ENCODE measurements around the gene TMEM187.

The TMEM187 gene

DNA sequence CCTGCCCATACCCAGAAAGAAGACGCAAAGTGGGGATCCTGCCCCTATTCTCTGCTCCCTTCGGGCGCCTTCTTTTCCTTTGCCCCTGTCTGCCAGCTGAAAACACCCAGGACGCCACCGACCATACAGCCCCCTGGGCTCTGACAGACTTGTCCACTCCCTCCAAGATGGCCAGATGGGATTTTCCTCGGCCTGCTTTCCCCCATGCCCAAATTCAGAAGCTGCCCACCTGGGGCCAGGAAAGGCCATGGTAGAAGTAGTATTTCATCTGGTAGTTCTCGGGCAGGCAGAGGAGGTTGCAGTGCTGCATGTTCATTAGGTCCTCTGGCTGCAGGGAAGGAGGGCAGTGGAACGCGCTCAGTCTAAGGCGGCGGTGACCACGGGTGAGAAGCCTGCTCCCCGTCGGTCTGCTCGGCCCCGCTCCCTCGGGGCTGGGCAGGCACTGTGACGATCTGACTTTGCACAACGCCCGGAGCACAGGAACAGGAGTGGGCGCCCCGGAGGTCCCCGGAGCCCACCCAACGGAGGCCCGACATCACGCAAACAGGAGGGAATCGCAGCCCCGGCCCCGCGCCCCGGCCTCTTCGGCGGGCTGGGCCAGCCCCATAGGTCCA lies 38.3 kb upstream of the TMEM187 start:
- TF ChIP-seq POU2F2 (IDR thresholded peaks at IDR 0.05; ENCODE audit: low read depth, low read length) (no peak), PAX5 (IDR thresholded peaks at IDR 0.05; ENCODE audit: insufficient read depth, low read length, severe bottlenecking) (no peak), POLR2AphosphoS5 (IDR thresholded peaks at IDR 0.05; ENCODE audit: low read depth, low read length) (no peak), SPI1 (IDR thresholded peaks at IDR 0.05; ENCODE audit: low read depth, low read length) (no peak), POLR2A (IDR thresholded peaks at IDR 0.05; ENCODE audit: low read depth, low read length) (no peak), TAF1 (IDR thresholded peaks at IDR 0.05; ENCODE audit: low read depth, low read length) (no peak)
- FAIRE-seq (peak; percentile 82), DNase-seq (ENCODE audit: insufficient read length, low spot score) (no peak)

DNA sequence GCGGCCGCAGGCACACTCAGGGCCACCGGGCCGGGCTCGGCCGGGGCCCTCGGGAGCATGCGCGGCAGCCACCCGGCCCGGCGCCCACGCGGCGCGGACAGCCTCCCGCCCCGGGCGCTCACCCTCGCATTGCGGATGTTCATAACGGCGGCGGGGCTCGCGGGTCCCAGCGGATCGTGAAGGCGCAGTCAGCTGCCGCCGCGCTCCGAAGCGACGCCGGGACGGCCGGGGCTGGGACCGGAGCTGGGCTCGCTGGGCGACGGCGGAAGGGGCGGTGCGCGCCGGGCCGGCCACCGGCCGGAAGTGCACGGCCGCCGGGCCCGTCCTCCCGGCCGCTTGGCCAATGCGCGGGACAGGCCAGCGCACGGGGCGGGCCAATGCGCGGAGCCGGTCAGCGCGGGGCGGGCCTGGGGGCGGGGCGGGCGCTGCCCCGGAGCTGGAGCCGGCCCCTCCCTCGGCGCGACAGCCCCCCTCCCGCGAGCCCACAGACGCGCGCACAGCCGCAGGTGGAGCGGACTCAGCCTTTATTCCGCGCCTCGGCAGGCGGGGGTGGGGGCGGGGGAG lies 37.7 kb upstream of the TMEM187 start, which contains the start of gene NAA10:
NAA10 (minus strand) TSS at position 276 of the 564 bp plus-strand sequence; CDS start at position 143, 133 bp downstream.
- FAIRE-seq: peak; percentile 98

DNA sequence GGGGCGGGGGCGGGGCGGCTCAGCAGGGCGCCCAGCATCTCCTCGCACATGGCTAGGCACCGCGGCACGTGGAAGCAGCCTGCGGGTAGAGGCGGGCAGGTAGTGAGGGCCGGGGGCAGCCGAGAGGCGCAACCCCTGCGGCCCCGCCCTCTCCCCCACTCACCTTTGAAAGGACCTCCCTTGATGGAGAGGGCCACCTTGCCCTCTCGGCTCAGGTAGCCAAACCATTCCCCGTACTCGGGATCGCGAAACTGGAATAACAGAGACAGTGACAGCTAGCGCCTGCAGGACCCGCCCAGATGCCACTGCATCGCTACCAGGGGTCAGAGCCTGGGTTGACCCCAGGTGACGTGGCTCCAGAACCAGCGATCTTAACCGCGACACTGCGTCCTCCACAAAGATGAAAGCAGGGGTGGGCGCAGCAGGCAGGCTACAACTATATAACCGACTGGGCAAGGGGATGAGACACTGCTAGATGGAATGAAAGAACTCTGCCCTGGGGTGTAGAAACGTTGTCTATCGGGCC lies 37.2 kb upstream of the TMEM187 start:
- TF ChIP-seq TAF1 (IDR thresholded peaks at IDR 0.05; ENCODE audit: low read depth, low read length): no peak
- no peak for TF ChIP-seq PAX5 (IDR thresholded peaks at IDR 0.05; ENCODE audit: insufficient read depth, low read length, severe bottlenecking)
- no peak for TF ChIP-seq POU2F2 (IDR thresholded peaks at IDR 0.05; ENCODE audit: low read depth, low read length)
- no peak for TF ChIP-seq POLR2A (IDR thresholded peaks at IDR 0.05; ENCODE audit: low read depth, low read length)
- TF ChIP-seq POLR2AphosphoS5 (IDR thresholded peaks at IDR 0.05; ENCODE audit: low read depth, low read length): no peak
- no peak for TF ChIP-seq SPI1 (IDR thresholded peaks at IDR 0.05; ENCODE audit: low read depth, low read length)
- FAIRE-seq (peak; percentile 81), DNase-seq (ENCODE audit: insufficient read length, low spot score) (no peak)

More for the DNA sequence above, 37.7 kb upstream of the TMEM187 start, which contains the start of gene NAA10:
- peak; percentile 82 for DNase-seq (ENCODE audit: insufficient read length, low spot score)
- TF ChIP-seq POLR2A (IDR thresholded peaks at IDR 0.05; ENCODE audit: low read depth, low read length): no peak
- no peak for TF ChIP-seq SPI1 (IDR thresholded peaks at IDR 0.05; ENCODE audit: low read depth, low read length)
- TF ChIP-seq TAF1 (IDR thresholded peaks at IDR 0.05; ENCODE audit: low read depth, low read length): no peak
- TF ChIP-seq POLR2AphosphoS5 (IDR thresholded peaks at IDR 0.05; ENCODE audit: low read depth, low read length): no peak
- no peak for TF ChIP-seq PAX5 (IDR thresholded peaks at IDR 0.05; ENCODE audit: insufficient read depth, low read length, severe bottlenecking)
- TF ChIP-seq POU2F2 (IDR thresholded peaks at IDR 0.05; ENCODE audit: low read depth, low read length): no peak

DNA sequence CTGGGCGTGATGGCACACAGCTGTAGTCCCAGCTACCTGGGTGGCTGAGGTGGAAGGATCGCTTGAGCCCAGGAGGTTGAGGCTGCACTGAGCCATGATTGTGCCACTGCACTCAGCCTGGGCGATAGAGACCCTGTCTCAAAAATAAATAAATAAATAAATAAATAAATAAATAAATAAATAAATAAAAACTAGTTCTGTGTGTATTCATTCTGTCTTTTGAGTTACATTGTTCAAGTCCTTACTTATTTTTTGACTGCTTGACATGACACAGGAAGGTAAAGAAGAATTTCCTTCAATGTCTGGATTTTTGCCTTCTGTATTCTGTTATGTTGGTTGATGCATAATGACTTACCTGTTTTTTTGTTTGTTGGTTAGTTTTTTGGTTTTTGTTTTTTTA lies 35.5 kb upstream of the TMEM187 start:
- FAIRE-seq (no peak), DNase-seq (ENCODE audit: insufficient read length, low spot score) (no peak)
- TF ChIP-seq TAF1 (IDR thresholded peaks at IDR 0.05; ENCODE audit: low read depth, low read length) (no peak), POLR2A (IDR thresholded peaks at IDR 0.05; ENCODE audit: low read depth, low read length) (no peak), PAX5 (IDR thresholded peaks at IDR 0.05; ENCODE audit: insufficient read depth, low read length, severe bottlenecking) (no peak), POLR2AphosphoS5 (IDR thresholded peaks at IDR 0.05; ENCODE audit: low read depth, low read length) (no peak), POU2F2 (IDR thresholded peaks at IDR 0.05; ENCODE audit: low read depth, low read length) (no peak), SPI1 (IDR thresholded peaks at IDR 0.05; ENCODE audit: low read depth, low read length) (no peak)

DNA sequence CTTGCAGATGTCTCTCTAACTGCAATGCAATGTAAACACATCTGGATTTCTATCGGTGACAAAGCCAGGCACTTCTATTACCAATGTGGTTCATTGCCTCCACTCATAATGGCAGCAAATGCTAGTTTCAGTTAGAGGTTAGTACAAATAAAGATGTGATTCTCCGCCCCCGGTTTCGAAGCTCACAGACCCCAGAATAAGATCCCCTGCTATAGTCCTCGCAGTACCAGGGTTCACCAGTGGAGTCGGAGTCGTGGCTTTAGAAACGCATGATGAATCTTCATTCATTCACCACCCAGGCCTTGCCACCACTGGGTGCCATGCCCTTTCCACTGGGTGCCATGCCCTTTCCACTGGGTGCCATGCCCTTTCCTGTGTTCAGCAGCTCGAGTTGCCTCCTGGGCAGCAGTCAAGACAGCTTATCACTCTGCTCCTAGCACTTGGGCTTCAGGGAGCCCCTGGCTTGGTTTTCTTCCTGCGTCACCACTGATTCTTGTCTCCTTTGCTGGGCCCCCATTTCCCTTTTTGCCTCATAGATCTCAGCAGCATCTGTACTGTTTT lies 34.2 kb upstream of the TMEM187 start:
- FAIRE-seq (no peak), DNase-seq (ENCODE audit: insufficient read length, low spot score) (no peak)
- no peak for TF ChIP-seq POLR2A (IDR thresholded peaks at IDR 0.05; ENCODE audit: low read depth, low read length)
- no peak for TF ChIP-seq TAF1 (IDR thresholded peaks at IDR 0.05; ENCODE audit: low read depth, low read length)
- TF ChIP-seq POU2F2 (IDR thresholded peaks at IDR 0.05; ENCODE audit: low read depth, low read length): no peak
- no peak for TF ChIP-seq POLR2AphosphoS5 (IDR thresholded peaks at IDR 0.05; ENCODE audit: low read depth, low read length)
- TF ChIP-seq PAX5 (IDR thresholded peaks at IDR 0.05; ENCODE audit: insufficient read depth, low read length, severe bottlenecking): no peak
- TF ChIP-seq SPI1 (IDR thresholded peaks at IDR 0.05; ENCODE audit: low read depth, low read length): no peak

DNA sequence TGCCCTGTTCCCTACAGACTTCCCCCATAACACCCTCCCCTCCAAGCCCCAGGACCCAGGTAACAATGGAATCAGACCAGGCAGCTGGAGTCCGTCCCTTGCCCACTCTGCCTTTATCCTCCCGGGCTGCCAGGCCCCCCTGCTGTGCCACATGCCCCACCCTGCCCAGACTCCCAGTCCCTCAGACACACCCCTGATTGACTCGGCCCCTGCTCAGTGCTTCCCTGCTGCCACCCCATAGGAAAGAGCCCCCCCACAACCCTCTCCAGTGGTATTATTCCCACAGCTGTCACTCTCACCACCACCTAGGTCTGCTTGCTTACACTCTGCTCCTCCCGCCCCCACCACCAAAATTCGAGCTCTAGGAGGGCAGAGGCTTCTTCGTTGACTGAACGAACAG lies 33.0 kb upstream of the TMEM187 start:
- DNase-seq (ENCODE audit: insufficient read length, low spot score) (no peak), FAIRE-seq (no peak)
- TF ChIP-seq SPI1 (IDR thresholded peaks at IDR 0.05; ENCODE audit: low read depth, low read length) (no peak), POLR2A (IDR thresholded peaks at IDR 0.05; ENCODE audit: low read depth, low read length) (no peak), POLR2AphosphoS5 (IDR thresholded peaks at IDR 0.05; ENCODE audit: low read depth, low read length) (no peak), TAF1 (IDR thresholded peaks at IDR 0.05; ENCODE audit: low read depth, low read length) (no peak), POU2F2 (IDR thresholded peaks at IDR 0.05; ENCODE audit: low read depth, low read length) (no peak), PAX5 (IDR thresholded peaks at IDR 0.05; ENCODE audit: insufficient read depth, low read length, severe bottlenecking) (no peak)

DNA sequence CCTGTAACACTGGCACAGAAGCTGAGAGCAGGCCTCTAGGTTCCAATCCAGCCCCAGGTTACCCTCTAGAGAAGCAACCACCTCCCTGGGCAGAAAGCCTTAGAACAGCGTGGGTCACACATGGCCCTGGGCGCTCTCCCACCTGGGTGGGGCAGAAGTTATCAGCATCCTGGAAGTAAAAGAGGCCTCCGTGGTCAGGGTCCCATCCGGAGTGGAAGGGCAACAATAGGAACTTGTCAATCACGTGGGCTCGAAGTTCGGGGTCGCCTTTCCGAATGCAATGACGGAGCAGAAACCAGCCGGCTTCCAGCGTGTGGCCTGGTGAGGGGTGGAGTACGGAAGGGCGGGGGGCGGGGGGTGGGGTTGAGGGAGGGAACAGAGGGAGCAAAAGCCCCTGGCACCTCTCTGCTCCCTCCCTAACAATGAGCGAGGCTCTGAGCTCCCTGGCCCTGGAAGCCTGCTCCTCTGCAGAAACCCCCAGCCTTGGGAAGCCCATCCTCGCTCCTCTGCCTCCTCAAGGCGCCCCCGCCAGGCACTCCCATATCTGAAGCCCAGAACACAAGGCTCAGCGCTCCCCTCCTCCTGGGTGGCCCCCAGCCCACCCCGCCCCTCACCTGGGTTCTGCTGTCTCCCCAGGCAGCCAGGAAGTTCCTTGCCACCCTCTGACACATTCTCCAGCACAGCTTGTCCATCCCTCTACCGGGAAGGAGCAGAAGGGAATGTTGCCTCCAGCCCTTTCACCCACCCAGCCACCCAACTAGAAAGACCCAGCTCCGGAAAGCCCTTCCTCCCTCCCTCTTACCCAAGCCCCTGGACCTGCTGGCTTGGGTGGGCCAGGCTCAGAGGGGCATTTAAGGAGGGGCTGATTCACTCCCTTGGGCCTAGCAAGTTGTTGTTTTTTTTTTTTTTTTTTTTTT lies 31.0 kb upstream of the TMEM187 start:
- TF ChIP-seq PAX5 (IDR thresholded peaks at IDR 0.05; ENCODE audit: insufficient read depth, low read length, severe bottlenecking): no peak
- TF ChIP-seq POLR2A (IDR thresholded peaks at IDR 0.05; ENCODE audit: low read depth, low read length): no peak
- TF ChIP-seq TAF1 (IDR thresholded peaks at IDR 0.05; ENCODE audit: low read depth, low read length): no peak
- TF ChIP-seq POU2F2 (IDR thresholded peaks at IDR 0.05; ENCODE audit: low read depth, low read length): no peak
- TF ChIP-seq SPI1 (IDR thresholded peaks at IDR 0.05; ENCODE audit: low read depth, low read length): no peak
- TF ChIP-seq POLR2AphosphoS5 (IDR thresholded peaks at IDR 0.05; ENCODE audit: low read depth, low read length): no peak
- DNase-seq (ENCODE audit: insufficient read length, low spot score) (no peak), FAIRE-seq (no peak)

DNA sequence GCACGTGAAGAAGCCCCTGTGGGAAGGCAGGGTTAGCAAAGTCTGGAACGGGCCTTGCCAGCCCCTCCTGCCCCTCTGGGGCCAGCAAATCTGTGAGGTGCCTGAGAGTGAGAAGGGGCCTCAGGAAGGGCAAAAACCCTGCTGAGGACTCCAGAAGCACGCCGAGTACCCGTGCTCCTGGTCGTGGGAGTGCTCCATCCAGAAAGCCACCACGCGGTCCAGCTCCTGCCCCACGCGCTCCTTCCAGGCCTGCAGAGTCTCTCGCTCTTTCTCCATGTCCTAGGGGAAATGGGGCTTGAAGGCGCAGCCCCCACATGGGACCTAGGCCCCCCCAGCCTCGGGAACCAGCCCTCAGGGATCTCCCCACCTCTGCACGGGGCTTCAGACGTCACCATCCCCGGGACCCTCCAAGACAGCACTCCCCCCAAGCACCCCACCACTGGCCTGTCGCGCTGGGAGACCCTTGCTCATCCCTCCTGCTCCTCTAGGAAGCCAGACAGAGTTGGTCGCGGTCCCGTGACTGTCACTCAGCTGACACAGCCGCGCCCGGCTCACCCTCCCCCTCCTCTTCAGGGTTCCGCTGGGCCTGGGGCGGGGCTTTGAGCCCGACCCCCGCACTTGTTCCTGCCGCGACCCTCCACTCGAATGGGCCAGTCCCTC lies 28.3 kb upstream of the TMEM187 start, which contains the start of gene RENBP:
RENBP (minus strand) TSS at position 504 of the 660 bp plus-strand sequence; CDS start at position 471, 33 bp downstream.
- TF ChIP-seq POLR2AphosphoS5 (IDR thresholded peaks at IDR 0.05; ENCODE audit: low read depth, low read length) (no peak), POLR2A (IDR thresholded peaks at IDR 0.05; ENCODE audit: low read depth, low read length) (no peak), PAX5 (IDR thresholded peaks at IDR 0.05; ENCODE audit: insufficient read depth, low read length, severe bottlenecking) (no peak), SPI1 (IDR thresholded peaks at IDR 0.05; ENCODE audit: low read depth, low read length) (no peak), POU2F2 (IDR thresholded peaks at IDR 0.05; ENCODE audit: low read depth, low read length) (no peak), TAF1 (IDR thresholded peaks at IDR 0.05; ENCODE audit: low read depth, low read length) (no peak)
- FAIRE-seq: peak; percentile 85
- no peak for DNase-seq (ENCODE audit: insufficient read length, low spot score)
